A673 (cell line): Measurements from ENCODE around the gene MXRA5. TPM values are rescaled to one million over a fixed set of nuclear protein-coding genes. Genes with fewer than 3 reads are reported as not detected.

Experiments
- BruUV-seq: library from RNA; stranded (reverse); fragments of 400-500 nt; replicated peaks from 2 replicates; lab custom pipeline; 2021; lab: Mats Ljungman, UMichigan
- CTCF ChIA-PET: fragments of 300-600 bp; sonication (Branson Sonifier 250); formaldehyde crosslinking; loops from one replicate; lab custom pipeline; 2022; ENCODE audit warnings: antibody characterized with exemption; lab: Charles Lee
- POLR2A ChIA-PET: fragments of 300-600 bp; sonication (Branson Sonifier 250); formaldehyde crosslinking; loops from one replicate; lab custom pipeline; 2022; ENCODE audit warnings: antibody characterized with exemption; ENCODE audit not compliant: low non-redundant PET; lab: Charles Lee
- DNase-seq: peaks from one replicate; pipeline ENCODE4 v3.0.0-alpha.2; 2015; ENCODE audit warnings: low spot score
- H3K27ac ChIP-seq: fragments of 200-600 bp; sonication (generic); 2 replicates; pipeline ENCODE4 v1.5.1; 2016; ENCODE audit warnings: mixed run types, low read depth, mild to moderate bottlenecking, mixed read lengths, antibody characterized with exemption, low read length; ENCODE audit not compliant: poor library complexity, severe bottlenecking
- H3K27me3 ChIP-seq: fragments of 200-600 bp; sonication (generic); replicated peaks from 2 replicates; pipeline ENCODE4 v1.6.1; 2017; ENCODE audit warnings: mixed run types, low read depth, mild to moderate bottlenecking, mixed read lengths, antibody characterized with exemption, low read length; ENCODE audit not compliant: insufficient read depth, poor library complexity
- H3K36me3 ChIP-seq: fragments of 200-600 bp; sonication (generic); 2 replicates; pipeline ENCODE4 v1.6.1; 2016; ENCODE audit warnings: mixed run types, mild to moderate bottlenecking, mixed read lengths, antibody characterized with exemption, low read length; ENCODE audit not compliant: insufficient read depth, poor library complexity, severe bottlenecking
- H3K4me1 ChIP-seq: fragments of 200-600 bp; sonication (generic); 2 replicates; pipeline ENCODE4 v1.6.1; 2017; ENCODE audit warnings: mixed run types, mild to moderate bottlenecking, mixed read lengths, antibody characterized with exemption, low read length; ENCODE audit not compliant: insufficient read depth, poor library complexity, severe bottlenecking
- H3K4me3 ChIP-seq: fragments of 200-600 bp; sonication (generic); 2 replicates; pipeline ENCODE4 v1.5.1; 2016; ENCODE audit warnings: low read depth, mixed run types, mild to moderate bottlenecking, mixed read lengths, low read length; ENCODE audit not compliant: poor library complexity, severe bottlenecking
- H3K9me3 ChIP-seq: fragments of 200-600 bp; sonication (generic); 2 replicates; pipeline ENCODE4 v1.6.1; 2016; ENCODE audit warnings: mixed run types, low read depth, mild to moderate bottlenecking, mixed read lengths, antibody characterized with exemption, low read length; ENCODE audit not compliant: poor library complexity, severe bottlenecking
- CTCF ChIP-seq: fragments of 300-800, 200-600 bp; sonication (generic); conservative IDR thresholded peaks from 2 replicates; pipeline ENCODE4 v1.5.1; 2017; ENCODE audit warnings: low read depth, mild to moderate bottlenecking, antibody characterized with exemption, low read length, moderate library complexity, mixed read lengths
- EZH2 ChIP-seq: fragments of 200-600 bp; sonication (generic); IDR thresholded peaks from 2 replicates; pipeline ENCODE4 v1.6.1; 2017; ENCODE audit warnings: borderline replicate concordance, low read depth, mild to moderate bottlenecking, mixed read lengths, antibody characterized with exemption, low read length; ENCODE audit not compliant: poor library complexity, severe bottlenecking
- intact Hi-C: fragments of 100-400 bp; cut with micrococcal nuclease; formaldehyde crosslinking; loops from one replicate; pipeline ENCODE4 v1.10.0; 2022; ENCODE audit not compliant: unreplicated experiment
- total RNA-seq: library from RNA; stranded (reverse); gene quantifications from 2 replicates; pipeline ENCODE4 v1.2.3, GENCODE V29; 2021

MXRA5 gene
- total RNA-seq, 1 experiment from 2014 or later = not detected

GRCh38 chrX:3317191-3317718, 29.2 kb downstream of the MXRA5 start:
- Histone ChIP-seq H3K4me3 (no peak overlapping the region), H3K4me1 (no peaks in the 10 kb centered on the region), H3K36me3 (no peaks in the 10 kb centered on the region), H3K9me3 (no peaks in the 10 kb centered on the region), H3K27ac (no peak overlapping the region), H3K27me3 (peaks cover 2% of the 10 kb centered on the region)
- CTCF ChIA-PET = no interaction called here
- intact Hi-C loops = no loop called here
- no peak for DNase-seq
- POLR2A ChIA-PET = no interaction called here
- BruUV-seq = no TSS peak
- TF ChIP-seq CTCF = no peak
- no peak for TF ChIP-seq EZH2

GRCh38 chrX:3312109-3312508, 34.3 kb downstream of the MXRA5 start:
- ChIA-PET POLR2A (no interaction called here), CTCF (no interaction called here)
- no peak for TF ChIP-seq EZH2
- no peak for TF ChIP-seq CTCF
- DNase-seq = no peak
- no peaks in the 10 kb centered on the region for H3K36me3 ChIP-seq
- intact Hi-C loops = no loop called here
- H3K27ac ChIP-seq = no peak overlapping the region
- no peak overlapping the region for H3K4me3 ChIP-seq
- H3K4me1 ChIP-seq = no peaks in the 10 kb centered on the region
- H3K9me3 ChIP-seq = no peaks in the 10 kb centered on the region
- no TSS peak for BruUV-seq
- no peaks in the 10 kb centered on the region for H3K27me3 ChIP-seq

- ChIA-PET POLR2A (no interaction called here), CTCF (no interaction called here)
- H3K4me3 ChIP-seq = no peak overlapping the region
- no peaks in the 10 kb centered on the region for H3K9me3 ChIP-seq
- no peaks in the 10 kb centered on the region for H3K36me3 ChIP-seq
- H3K27me3 ChIP-seq = no peaks in the 10 kb centered on the region
- no peak overlapping the region for H3K27ac ChIP-seq
- intact Hi-C loops = no loop called here
- no peak for DNase-seq
- TF ChIP-seq EZH2 = no peak
- no peak for TF ChIP-seq CTCF
- no peaks in the 10 kb centered on the region for H3K4me1 ChIP-seq
- no TSS peak for BruUV-seq
Measured at GRCh38 chrX:3307881-3308280, 38.6 kb downstream of the MXRA5 start.
